Measurements from ENCODE around the gene PXMP4.

Gene PXMP4

GRCh38 chr20:33731693-33732165 is 11.6 kb upstream of the PXMP4 start, which contains the start of gene ZNF341:
ZNF341 (plus strand) TSS chr20:33731996; CDS start chr20:33732022, 26 bp downstream.
- DNase-seq (ENCODE audit: low spot score) = peak; percentile 87

- DNase-seq (ENCODE audit: low spot score) = no peak
These were observed 11.0 kb upstream of the PXMP4 start for GRCh38 chr20:33730946-33731692.

GRCh38 chr20:33729101-33729500 is 9.0 kb upstream of the PXMP4 start:
- DNase-seq (ENCODE audit: low spot score) = no peak

- DNase-seq (ENCODE audit: low spot score) = no peak
These were observed 8.4 kb upstream of the PXMP4 start for GRCh38 chr20:33728463-33728862.

DNA sequence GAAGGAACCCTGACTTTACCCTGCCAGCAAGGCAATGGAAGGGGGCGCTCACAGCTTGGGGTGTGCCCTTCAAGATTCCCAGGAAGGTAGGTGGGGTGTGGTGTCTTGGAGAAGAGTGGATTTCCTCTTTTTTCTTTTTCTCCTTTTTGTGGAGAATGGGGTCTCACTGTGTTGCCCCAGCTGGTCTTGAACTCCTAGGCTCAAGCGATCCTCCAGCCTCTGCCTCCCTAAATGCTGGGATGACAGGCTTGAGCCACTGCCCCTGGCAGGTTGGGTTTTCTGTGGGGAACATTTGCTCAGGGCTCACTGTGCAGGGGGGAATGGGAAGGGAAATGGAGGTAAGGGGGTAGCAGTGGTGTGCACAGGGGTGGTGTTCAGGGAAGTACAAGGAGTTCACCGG is 7.7 kb upstream of the PXMP4 start:
- no peak for DNase-seq (ENCODE audit: low spot score)

GRCh38 chr20:33727115-33727479 is 7.0 kb upstream of the PXMP4 start:
- DNase-seq (ENCODE audit: low spot score) = no peak

DNA sequence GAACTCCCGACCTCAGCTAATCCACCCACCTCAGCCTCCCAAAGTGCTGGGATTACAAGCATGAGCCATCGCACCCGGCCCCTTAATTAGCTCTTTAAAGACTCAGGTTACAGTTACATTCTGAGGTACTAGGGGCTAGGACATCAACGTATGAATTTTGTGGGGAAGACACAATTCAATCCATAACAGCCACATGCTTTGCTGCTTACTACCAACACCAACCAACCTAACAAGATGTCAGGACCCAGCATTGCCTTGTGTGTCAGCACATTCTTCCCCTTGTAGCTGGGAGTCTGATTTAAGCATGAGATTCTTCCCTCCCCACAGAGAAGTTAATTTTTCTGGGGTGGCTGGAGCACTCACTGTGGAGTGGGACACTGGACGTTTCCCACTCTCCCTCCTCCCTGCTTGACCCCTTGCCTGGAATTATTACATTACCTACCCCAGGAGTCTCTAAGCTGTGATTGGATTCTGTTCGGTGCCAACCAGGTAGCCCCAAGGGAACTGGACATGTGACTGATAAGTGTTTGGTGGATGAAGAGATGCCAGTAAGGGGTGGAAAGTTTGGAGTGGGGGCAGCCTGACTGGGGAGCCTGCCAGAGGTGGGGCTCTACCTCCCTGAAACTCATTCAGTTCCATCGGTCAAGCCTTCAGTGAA is 5.6 kb upstream of the PXMP4 start:
- no peak for DNase-seq (ENCODE audit: low spot score)

DNA sequence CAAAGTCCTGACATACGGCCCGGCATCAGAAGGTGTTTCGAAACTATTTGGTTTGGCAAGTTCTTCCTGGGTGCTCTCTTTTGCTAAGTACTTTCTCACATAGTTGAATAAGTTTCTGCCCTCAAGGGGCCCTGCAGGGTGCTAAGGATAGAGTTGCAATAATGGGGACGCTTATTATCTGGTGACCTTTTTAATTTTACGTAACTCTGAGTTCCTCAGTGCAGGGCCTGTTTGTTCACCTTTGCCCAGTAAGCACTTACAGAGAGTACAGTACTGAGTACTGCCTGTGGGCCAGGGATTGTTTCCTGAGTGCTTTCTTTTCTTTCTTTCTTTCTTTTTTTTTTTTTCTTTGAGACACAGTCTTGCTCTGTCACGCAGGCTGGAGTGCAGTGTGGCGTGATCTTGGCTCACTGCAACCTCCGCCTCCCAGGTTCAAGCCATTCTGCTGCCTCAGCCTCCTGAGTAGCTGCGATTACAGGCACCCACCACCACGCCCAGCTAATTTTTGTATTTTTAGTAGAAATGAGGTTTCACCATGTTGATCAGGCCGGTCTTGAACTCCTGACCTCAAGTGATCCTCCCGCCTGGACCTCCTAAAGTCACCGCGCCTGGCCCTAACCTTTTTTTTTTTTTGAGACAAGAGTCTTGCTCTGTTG is 4.5 kb upstream of the PXMP4 start:
- DNase-seq (ENCODE audit: low spot score) = no peak

- DNase-seq (ENCODE audit: low spot score) = no peak
These were observed 1.5 kb upstream of the PXMP4 start for GRCh38 chr20:33721391-33722140.

DNA sequence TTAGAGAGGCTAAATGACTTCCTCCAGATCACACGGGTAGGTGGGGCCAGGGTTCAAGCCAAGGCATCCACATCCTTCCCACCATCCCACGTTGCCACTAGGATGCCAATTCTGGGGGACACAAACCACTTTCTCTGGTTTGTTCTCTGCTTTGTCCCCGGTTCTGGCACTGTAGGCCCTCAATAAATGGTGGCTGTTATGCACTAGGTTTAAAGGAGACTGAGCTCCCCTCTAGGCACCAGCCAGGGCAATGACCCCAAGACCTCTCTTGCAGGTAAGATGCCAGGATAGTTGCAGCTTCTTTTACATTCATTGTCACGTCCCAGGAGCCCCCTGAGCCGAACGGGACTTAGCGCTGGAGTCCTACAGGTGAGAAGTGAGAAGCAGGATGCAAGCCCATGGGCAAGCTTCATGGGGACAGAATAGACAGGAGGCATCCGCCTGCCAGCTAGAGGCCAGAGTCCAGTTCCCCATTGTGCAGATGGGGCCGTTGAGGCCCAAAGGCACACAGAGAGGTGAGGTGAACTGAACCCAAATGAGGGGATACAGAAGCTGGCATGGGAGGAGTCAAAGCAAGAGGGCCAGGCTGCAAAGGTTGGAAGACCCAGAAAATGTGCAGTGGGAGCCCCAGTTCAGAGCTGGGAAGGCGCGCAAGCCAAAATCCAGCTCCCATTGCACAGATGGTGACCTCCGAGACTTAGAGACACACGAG is 677 bp downstream of the PXMP4 start:
- no peak for DNase-seq (ENCODE audit: low spot score)

- DNase-seq (ENCODE audit: low spot score) = no peak
These were observed 3.6 kb downstream of the PXMP4 start for GRCh38 chr20:33716498-33716897.

DNA sequence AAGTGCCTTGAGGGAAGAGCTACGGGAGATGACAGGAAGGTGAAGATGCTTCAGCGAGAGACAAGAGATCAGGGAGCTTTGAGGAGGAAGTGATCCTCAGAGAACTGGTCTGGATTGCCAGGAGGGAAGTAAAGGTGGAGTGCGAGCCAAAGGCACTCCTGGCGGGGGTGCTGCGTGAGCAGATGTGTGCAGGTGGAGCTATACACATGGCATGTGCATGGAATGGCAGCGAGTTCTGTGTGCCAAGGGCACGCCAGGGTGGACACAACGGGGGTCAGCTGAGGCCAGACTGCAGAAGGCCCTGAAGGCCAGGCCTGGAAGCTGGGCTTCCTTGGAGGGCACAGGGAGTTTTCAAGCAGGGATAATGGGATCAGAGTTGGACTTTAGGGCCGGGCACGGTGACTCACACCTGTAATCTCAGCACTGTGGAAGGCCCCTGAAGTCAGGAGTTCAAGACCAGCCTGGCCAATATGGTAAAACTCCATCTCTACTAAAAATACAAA is 6.2 kb downstream of the PXMP4 start:
- no peak for DNase-seq (ENCODE audit: low spot score)

GRCh38 chr20:33711446-33711738 is 8.7 kb downstream of the PXMP4 start:
- no peak for DNase-seq (ENCODE audit: low spot score)

DNA sequence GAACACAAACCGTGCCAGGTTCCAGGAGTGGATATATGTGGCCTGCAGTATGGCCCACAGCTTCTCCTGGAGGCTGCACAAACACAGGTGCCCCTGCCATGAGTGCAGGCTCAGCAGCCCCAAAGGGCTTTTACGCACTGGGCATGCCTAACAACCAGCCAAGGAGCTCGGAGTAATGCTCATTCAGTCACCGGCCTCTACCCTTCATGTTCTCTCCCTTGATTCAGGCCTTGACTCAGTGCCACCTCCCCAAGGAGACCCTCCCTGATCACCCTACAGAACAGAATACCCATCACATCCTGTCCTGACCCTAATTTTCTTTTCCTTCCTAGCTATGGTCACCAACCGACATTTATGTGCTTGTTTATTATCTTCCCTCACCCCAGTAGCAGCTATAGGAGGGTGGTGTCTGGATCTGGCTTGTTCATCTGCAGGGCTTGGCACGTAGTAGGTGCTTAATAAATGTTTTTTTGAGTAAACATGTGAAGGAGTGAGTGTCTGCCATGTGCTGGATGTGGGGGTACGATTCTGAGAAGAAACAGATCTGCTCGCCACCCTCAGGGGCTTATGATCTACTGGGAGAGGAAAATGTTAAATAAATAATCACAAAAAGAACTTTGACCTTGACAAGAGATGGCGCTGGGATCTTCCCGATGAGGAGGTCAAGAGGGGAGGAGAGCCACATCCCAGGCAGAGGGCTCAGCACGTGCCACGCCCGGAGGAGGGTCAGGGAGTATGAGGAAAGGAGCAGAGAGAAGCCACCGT is 9.2 kb downstream of the PXMP4 start:
- DNase-seq (ENCODE audit: low spot score) = no peak

- DNase-seq (ENCODE audit: low spot score) = no peak
These were observed 10.1 kb downstream of the PXMP4 start for GRCh38 chr20:33709905-33710541.

GRCh38 chr20:33709398-33709797 is 10.7 kb downstream of the PXMP4 start:
- no peak for DNase-seq (ENCODE audit: low spot score)

GRCh38 chr20:33707668-33708067 is 12.4 kb downstream of the PXMP4 start:
- no peak for DNase-seq (ENCODE audit: low spot score)

GRCh38 chr20:33704197-33704924 is 15.7 kb downstream of the PXMP4 start:
- no peak for DNase-seq (ENCODE audit: low spot score)

GRCh38 chr20:33703498-33704137 is 16.5 kb downstream of the PXMP4 start:
- DNase-seq (ENCODE audit: low spot score) = no peak

All from HuH-7 (cell line).